DOHH2 (cell line): ENCODE measurements around the gene GJA1.

Experiments used
- CTCF ChIP-seq: fragments of 200-600 bp; sonication (generic); IDR thresholded peaks from one replicate; pipeline ENCODE4 v1.5.1; 2014; ENCODE audit warnings: antibody characterized with exemption, mild to moderate bottlenecking, low read depth, low read length; ENCODE audit not compliant: poor library complexity, severe bottlenecking
- EZH2phosphoT487 ChIP-seq: fragments of 200-600 bp; sonication (generic); IDR thresholded peaks from 2 replicates; pipeline ENCODE4 v1.6.1; 2017; ENCODE audit warnings: borderline replicate concordance, mild to moderate bottlenecking, antibody characterized with exemption, low read length, moderate library complexity, mixed read lengths

- TF ChIP-seq CTCF = no peak
- TF ChIP-seq EZH2phosphoT487 = no peak
These were observed 46.0 kb upstream of the GJA1 start for GRCh38 chr6:121389419-121389818.
